NB4 (cell line): Measurements from ENCODE around the gene CADPS.

Experiments
- CTCF ChIP-seq: IDR thresholded peaks from one replicate; pipeline ENCODE4 v1.5.1; 2012; ENCODE audit warnings: low read depth, low read length
- MYC ChIP-seq: IDR thresholded peaks from 2 replicates; pipeline ENCODE4 v1.6.1; 2011; ENCODE audit warnings: low read depth, low read length
- POLR2A ChIP-seq: IDR thresholded peaks from 2 replicates; pipeline ENCODE4 v1.6.1; 2011; ENCODE audit warnings: mild to moderate bottlenecking; ENCODE audit not compliant: insufficient read length; ENCODE audit errors: extremely low read depth

- TF ChIP-seq CTCF, result no peak
- no peak for TF ChIP-seq MYC
- no peak for TF ChIP-seq POLR2A
Measured at GRCh38 chr3:62644493-62644892, 230.7 kb downstream of the CADPS start.
